Liver (tissue), 9 donors: ENCODE measurements around the gene NKX1-1. TPM values are rescaled to one million over a fixed set of nuclear protein-coding genes. Genes with fewer than 3 reads are reported as not detected.

Experiments used
- DNase-seq: peaks from one replicate; pipeline ENCODE4 v3.0.0-alpha.2; 2017; ENCODE audit warnings: low spot score
- H3K27ac ChIP-seq, 2 donors: one replicate each; pipeline ENCODE4 v1.7.0; 2013; ENCODE audit warnings: inconsistent platforms in 2 of 2, low read length in 2 of 2, control low read depth in 1 of 2, low read depth in 1 of 2, mild to moderate bottlenecking in 1 of 2
- H3K27me3 ChIP-seq, 4 donors: one replicate each; pipeline versions ENCODE4 v1.6.1 to v1.7.0; 2013; ENCODE audit warnings: low read length in 3 of 4, inconsistent platforms in 1 of 4, mild to moderate bottlenecking in 1 of 4, moderate library complexity in 1 of 4; ENCODE audit not compliant: control insufficient read depth in 4 of 4, insufficient read depth in 4 of 4
- H3K36me3 ChIP-seq, 4 donors: one replicate each; pipeline versions ENCODE4 v1.6.1 to v1.7.0; 2013; ENCODE audit warnings: low read length in 3 of 4, mild to moderate bottlenecking in 3 of 4, low read depth in 1 of 4, moderate library complexity in 1 of 4; ENCODE audit not compliant: control insufficient read depth in 4 of 4, insufficient read depth in 3 of 4
- H3K4me1 ChIP-seq, 4 donors: one replicate each; pipeline versions ENCODE4 v1.6.1 to v1.7.0; 2013; ENCODE audit warnings: low read length in 3 of 4, mild to moderate bottlenecking in 3 of 4, moderate library complexity in 1 of 4; ENCODE audit not compliant: control insufficient read depth in 4 of 4, insufficient read depth in 4 of 4
- H3K4me3 ChIP-seq, 3 donors: one replicate each; pipeline versions ENCODE4 v1.6.1 to v1.7.0; 2013; ENCODE audit warnings: low read length in 3 of 3, control low read depth in 1 of 3, low read depth in 1 of 3, mild to moderate bottlenecking in 1 of 3
- H3K9ac ChIP-seq, 2 donors: one replicate each; pipeline ENCODE4 v1.7.0; 2013; ENCODE audit warnings: low read length in 2 of 2, mild to moderate bottlenecking in 2 of 2, moderate library complexity in 2 of 2, control low read depth in 1 of 2, low read depth in 1 of 2
- H3K9me3 ChIP-seq, 4 donors: one replicate each; pipeline versions ENCODE4 v1.6.1 to v1.7.0; 2013; ENCODE audit warnings: low read length in 3 of 4; ENCODE audit not compliant: control insufficient read depth in 4 of 4
- ATF3 ChIP-seq: IDR thresholded peaks from 2 replicates; pipeline ENCODE4 v1.6.1; 2016; ENCODE audit warnings: antibody characterized with exemption
- EGR1 ChIP-seq, 2 donors: IDR thresholded peaks; 2 replicates each; pipeline ENCODE4 v1.6.1; 2016 to 2018; ENCODE audit warnings: antibody characterized with exemption in 2 of 2, low read depth in 2 of 2
- FOXA1 ChIP-seq: IDR thresholded peaks from 2 replicates; pipeline ENCODE4 v1.6.1; 2016; ENCODE audit warnings: antibody characterized with exemption
- FOXA2 ChIP-seq: IDR thresholded peaks from 2 replicates; pipeline ENCODE4 v1.6.1; 2016; ENCODE audit warnings: antibody characterized with exemption
- GABPA ChIP-seq, 2 donors: IDR thresholded peaks in 1 of 2; conservative IDR thresholded peaks in 1 of 2; 2 replicates each; pipeline ENCODE4 v1.6.1; 2016; ENCODE audit warnings: antibody characterized with exemption in 2 of 2, mild to moderate bottlenecking in 1 of 2, moderate library complexity in 1 of 2
- HNF4A ChIP-seq, 2 donors: conservative IDR thresholded peaks; 2 replicates each; pipeline ENCODE4 v1.6.1; 2016; ENCODE audit warnings: antibody characterized with exemption in 2 of 2, mild to moderate bottlenecking in 2 of 2
- HNF4G ChIP-seq: IDR thresholded peaks from 2 replicates; pipeline ENCODE4 v1.6.1; 2016; ENCODE audit warnings: antibody characterized with exemption
- MAX ChIP-seq: IDR thresholded peaks from 2 replicates; pipeline ENCODE4 v1.6.1; 2016; ENCODE audit warnings: antibody characterized with exemption
- NR2F2 ChIP-seq: IDR thresholded peaks from 2 replicates; pipeline ENCODE4 v1.6.1; 2016; ENCODE audit warnings: antibody characterized with exemption
- REST ChIP-seq: IDR thresholded peaks from 2 replicates; pipeline ENCODE4 v1.6.1; 2016; ENCODE audit warnings: antibody characterized with exemption, mild to moderate bottlenecking
- SP1 ChIP-seq: IDR thresholded peaks from 2 replicates; pipeline ENCODE4 v1.6.1; 2018; ENCODE audit warnings: antibody characterized with exemption, mild to moderate bottlenecking
- ZBTB33 ChIP-seq: IDR thresholded peaks from 2 replicates; pipeline ENCODE4 v1.6.1; 2016; ENCODE audit warnings: antibody characterized with exemption
- WGBS: extraction: QIAGEN DNeasy Blood & Tissue Kit; methylation state at CpG from one replicate; pipeline ENCODE4 v1.1.7; 2013; 5-methylcytosine and 5-hydroxymethylcytosine counted together
- polyA plus RNA-seq, 2 donors: library from polyadenylated mRNA; stranded (reverse) in 1 of 2; unstranded in 1 of 2; fragments of 200-250 nt in 1 of 2; fragments of >200 nt in 1 of 2; fragmentation: Nextera tagmentation in 1 of 2; extraction: Ambion mirVana in 1 of 2; gene quantifications; one replicate each; pipeline versions ENCODE4 v1.2.1 to v1.2.3, GENCODE V29; 2013 to 2015
- total RNA-seq, 2 donors: library from RNA; depleted of rRNA; stranded (reverse); fragments of >200 nt; gene quantifications; one replicate each; pipeline ENCODE4 v1.2.3, GENCODE V29; 2014
- donor health status: healthy.
- donor health status: healthy.
- donor health status: healthy.
- donor health status: healthy.
- donor health status: healthy.

NKX1-1 gene
- total and polyA plus RNA-seq, 4 donors, result not detected

- Histone ChIP-seq H3K27ac (no peak overlapping the region), H3K9me3 (peaks cover 2 to 8% (median 3%) of the 10 kb centered on the region in 4 donors), H3K4me3 (no peak overlapping the region), H3K9ac (no peak overlapping the region), H3K27me3 (peaks cover 2 to 47% (median 7%) of the 10 kb centered on the region in 4 donors), H3K4me1 (peaks cover 0 to 18% (median 6%) of the 10 kb centered on the region in 4 donors), H3K36me3 (no peaks in the 10 kb centered on the region)
- DNase-seq, result no peak
- TF ChIP-seq ATF3, result no peak
- 33% methylated on average over 18 of the region's 18 CpGs for WGBS
Observed at GRCh38 chr4:1401409-1402020, 4.7 kb downstream of the NKX1-1 start.

GRCh38 chr4:1400831-1401408, 5.3 kb downstream of the NKX1-1 start:
- 42% methylated on average over 14 of the region's 14 CpGs for WGBS
- TF ChIP-seq NR2F2, result no peak
- TF ChIP-seq HNF4A (conservative IDR thresholded peaks at IDR 0.05), result no peak
- no peak for TF ChIP-seq REST
- no peak for TF ChIP-seq MAX
- no peak for TF ChIP-seq EGR1 (IDR thresholded peaks at IDR 0.05; ENCODE audit: low read depth in 2 of 2)
- TF ChIP-seq FOXA1, result no peak
- Histone ChIP-seq H3K36me3 (no peaks in the 10 kb centered on the region), H3K27ac (no peak overlapping the region), H3K27me3 (peaks cover 2 to 41% (median 7%) of the 10 kb centered on the region in 4 donors), H3K4me3 (no peak overlapping the region), H3K4me1 (peaks cover 0 to 13% (median 6%) of the 10 kb centered on the region in 4 donors), H3K9me3 (peaks cover 2 to 8% (median 4%) of the 10 kb centered on the region in 4 donors), H3K9ac (no peak overlapping the region)
- DNase-seq, result no peak

GRCh38 chr4:1400191-1400805, 5.9 kb downstream of the NKX1-1 start:
- Histone ChIP-seq H3K27ac (no peak overlapping the region), H3K9ac (no peak overlapping the region), H3K4me1 (peaks cover 0 to 13% (median 6%) of the 10 kb centered on the region in 4 donors), H3K9me3 (peaks cover 2 to 8% (median 4%) of the 10 kb centered on the region in 4 donors), H3K36me3 (no peaks in the 10 kb centered on the region), H3K27me3 (peaks cover 2 to 35% (median 7%) of the 10 kb centered on the region in 4 donors), H3K4me3 (no peak overlapping the region)
- WGBS, result 86% methylated on average over 11 of the region's 11 CpGs
- TF ChIP-seq ZBTB33 (no peak), HNF4G (no peak), MAX (no peak), FOXA2 (no peak), SP1 (no peak), GABPA (IDR thresholded peaks at IDR 0.05 in 1 of 2, conservative IDR thresholded peaks at IDR 0.05 in 1 of 2) (no peak), HNF4A (conservative IDR thresholded peaks at IDR 0.05) (no peak), EGR1 (IDR thresholded peaks at IDR 0.05; ENCODE audit: low read depth in 2 of 2) (no peak), NR2F2 (no peak), ATF3 (no peak)
- DNase-seq, result no peak
